ENCODE results near the gene DPP6.
"Not testable (repeated sequence)": the region's sequence is repeated elsewhere in the genome, so short reads cannot be mapped to it uniquely, and the experiment has no call there.

DPP6 gene

DNA sequence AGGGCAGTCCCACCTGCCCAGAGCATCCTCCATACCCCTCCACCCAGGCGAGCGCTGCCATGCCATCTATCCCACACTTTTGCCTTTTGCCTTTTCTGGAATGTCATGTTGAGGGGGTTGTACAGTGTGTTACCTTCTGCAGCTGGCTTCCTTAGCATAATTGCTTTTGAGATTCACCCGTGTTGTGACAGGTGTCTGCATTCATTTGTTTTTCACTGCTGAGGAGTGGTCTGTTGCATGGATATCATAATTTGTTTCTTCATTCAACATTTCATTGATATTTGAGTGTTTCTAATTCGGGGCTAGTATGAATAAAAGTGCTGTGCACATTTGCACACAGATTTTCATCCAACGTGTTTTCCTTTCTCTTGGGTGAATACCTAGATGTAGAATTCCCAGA, 596.8 kb downstream of the DPP6 start:
- DNase-seq (ENCODE audit: low spot score) (no peak), FAIRE-seq (no peak)

DNA sequence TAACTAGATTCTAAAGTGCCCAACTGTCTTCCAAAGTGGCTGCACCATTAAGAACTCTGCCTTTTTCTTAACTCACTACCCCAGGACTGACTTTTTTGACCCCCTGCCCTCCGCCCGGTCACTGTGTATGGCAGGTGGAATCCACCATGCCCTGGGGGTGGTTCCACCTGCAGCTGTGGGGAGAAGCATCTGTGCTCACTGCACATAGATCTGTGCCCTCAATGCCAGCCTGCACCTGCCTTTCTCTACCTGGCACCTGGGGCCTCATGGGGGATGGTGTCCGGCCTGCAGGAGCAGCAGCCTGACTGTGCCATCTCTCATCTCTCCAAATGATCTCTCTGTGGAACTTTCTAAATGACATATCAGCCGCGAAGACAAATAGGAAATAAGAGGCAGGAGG, 597.2 kb downstream of the DPP6 start:
- no peak for FAIRE-seq
- DNase-seq (ENCODE audit: low spot score): no peak

DNA sequence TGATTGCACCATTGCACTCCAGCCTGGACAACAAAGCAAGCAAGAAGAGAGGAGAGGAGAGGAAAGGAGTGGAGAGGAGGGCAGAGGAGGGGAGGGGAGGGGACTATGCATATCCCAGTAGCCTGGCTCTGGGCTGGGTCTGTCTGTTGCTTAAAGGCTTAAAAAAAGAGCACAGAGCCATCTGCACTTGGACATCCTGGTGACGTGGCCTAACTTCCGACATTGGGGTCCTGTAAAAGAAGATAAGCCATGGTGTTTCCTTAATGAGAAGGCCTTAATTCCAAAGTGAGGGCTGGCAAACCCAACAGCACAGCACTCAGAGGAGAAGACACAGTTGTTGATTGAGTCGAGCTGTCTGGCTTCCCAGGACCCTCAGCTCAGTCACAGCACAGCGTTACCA, 598.1 kb downstream of the DPP6 start:
- FAIRE-seq (no peak), DNase-seq (ENCODE audit: low spot score) (no peak)

- FAIRE-seq (no peak), DNase-seq (ENCODE audit: low spot score) (no peak)
These were observed 599.3 kb downstream of the DPP6 start for GRCh38 chr7:154651501-154651900.

DNA sequence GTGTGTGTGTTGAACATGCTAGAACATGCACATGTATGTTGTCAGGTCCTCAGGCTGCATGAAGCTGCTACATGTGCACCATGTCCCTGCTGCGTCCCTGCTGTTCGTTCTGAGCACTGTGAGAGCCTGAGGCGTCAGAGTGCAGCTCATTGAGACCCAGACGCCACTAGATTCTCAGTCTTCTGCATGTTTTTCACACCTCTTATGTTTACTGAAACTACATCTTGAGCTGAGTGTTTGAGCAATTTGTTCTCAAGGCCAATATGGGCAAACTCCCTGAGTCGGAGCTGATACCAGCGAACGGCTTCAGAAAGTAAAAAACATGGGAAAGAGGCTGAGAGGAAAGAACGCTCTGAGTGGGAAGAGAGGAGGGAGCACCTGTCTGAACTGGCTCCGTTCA, 600.4 kb downstream of the DPP6 start:
- FAIRE-seq (no peak), DNase-seq (ENCODE audit: low spot score) (no peak)

- no peak for FAIRE-seq
- DNase-seq (ENCODE audit: low spot score): no peak
These were observed 601.1 kb downstream of the DPP6 start for GRCh38 chr7:154653281-154653680.

DNA sequence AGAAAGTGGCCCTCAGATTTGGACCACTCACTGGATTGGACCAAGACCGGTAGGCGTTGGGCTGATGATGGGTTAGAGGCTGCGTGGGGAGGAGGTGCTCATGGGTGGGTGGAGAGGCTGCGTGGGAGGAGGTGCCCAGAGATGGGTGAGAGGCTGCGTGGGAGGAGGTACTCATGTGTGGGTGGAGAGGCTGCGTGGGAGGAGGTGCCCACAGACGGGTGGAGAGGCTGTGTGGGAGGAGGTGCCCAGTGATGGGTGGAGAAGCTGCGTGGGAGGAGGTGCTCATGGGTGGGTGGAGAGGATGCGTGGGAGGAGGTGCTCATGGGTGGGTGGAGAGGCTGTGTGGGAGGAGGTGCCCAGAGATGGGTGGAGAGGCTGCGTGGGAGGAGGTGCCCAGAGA, 604.4 kb downstream of the DPP6 start:
- DNase-seq (ENCODE audit: low spot score): no peak
- no peak for FAIRE-seq

GRCh38 chr7:154666768-154667167, 614.6 kb downstream of the DPP6 start:
- DNase-seq (ENCODE audit: low spot score) (no peak), FAIRE-seq (no peak)

- no peak for DNase-seq (ENCODE audit: low spot score)
- no peak for FAIRE-seq
These were observed 620.6 kb downstream of the DPP6 start for GRCh38 chr7:154672659-154673415.

- FAIRE-seq: no peak
- no peak for DNase-seq (ENCODE audit: low spot score)
These were observed 622.0 kb downstream of the DPP6 start for GRCh38 chr7:154674191-154674590.

GRCh38 chr7:154675560-154675959, 623.4 kb downstream of the DPP6 start:
- FAIRE-seq (no peak), DNase-seq (ENCODE audit: low spot score) (no peak)

GRCh38 chr7:154676033-154676421, 623.8 kb downstream of the DPP6 start:
- not testable (repeated sequence) for DNase-seq (ENCODE audit: low spot score); FAIRE-seq

- FAIRE-seq: no peak
These were observed 624.4 kb downstream of the DPP6 start for GRCh38 chr7:154676422-154677073.

GRCh38 chr7:154677454-154677853, 625.3 kb downstream of the DPP6 start:
- DNase-seq (ENCODE audit: low spot score) (no peak), FAIRE-seq (no peak)

More at GRCh38 chr7:154676422-154677073, 624.4 kb downstream of the DPP6 start:
- DNase-seq (ENCODE audit: low spot score): no peak

- DNase-seq (ENCODE audit: low spot score); FAIRE-seq: not testable (repeated sequence)
These were observed 625.9 kb downstream of the DPP6 start for GRCh38 chr7:154678001-154678550.

DNA sequence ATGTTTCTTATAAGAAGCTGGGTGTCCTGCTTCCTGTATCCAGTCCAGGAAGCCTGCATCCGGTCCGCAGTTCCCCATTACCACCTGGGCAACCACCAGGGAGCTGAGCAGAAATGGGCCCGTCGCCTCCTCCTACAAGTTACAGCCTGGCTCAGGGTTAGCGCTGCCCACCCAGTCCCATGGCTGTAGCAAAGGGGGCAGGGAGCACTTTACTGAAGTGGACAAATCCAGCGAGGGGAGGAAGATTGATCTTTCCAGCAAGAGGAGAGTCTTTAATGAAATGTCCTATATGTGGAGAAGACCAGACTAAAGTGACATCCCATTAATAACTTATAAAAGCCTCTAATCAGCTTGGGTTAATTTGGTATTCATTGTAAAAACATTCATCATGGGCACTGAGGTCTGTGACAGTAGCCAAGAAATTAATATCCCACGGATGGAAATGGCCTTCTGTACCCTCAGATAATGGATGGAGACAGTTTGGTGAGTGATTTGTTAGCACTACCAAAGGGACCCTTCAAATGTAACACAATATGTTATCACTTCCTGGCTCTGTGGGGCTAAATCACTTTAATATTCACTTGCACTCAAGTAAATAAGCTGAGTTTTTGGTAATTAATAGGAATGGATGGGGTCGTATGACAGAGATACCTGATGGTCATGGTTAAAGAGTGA, 627.3 kb downstream of the DPP6 start:
- DNase-seq (ENCODE audit: low spot score) (no peak), FAIRE-seq (no peak)

GRCh38 chr7:154680894-154681659, 628.9 kb downstream of the DPP6 start:
- no peak for DNase-seq (ENCODE audit: low spot score)
- no peak for FAIRE-seq

DNA sequence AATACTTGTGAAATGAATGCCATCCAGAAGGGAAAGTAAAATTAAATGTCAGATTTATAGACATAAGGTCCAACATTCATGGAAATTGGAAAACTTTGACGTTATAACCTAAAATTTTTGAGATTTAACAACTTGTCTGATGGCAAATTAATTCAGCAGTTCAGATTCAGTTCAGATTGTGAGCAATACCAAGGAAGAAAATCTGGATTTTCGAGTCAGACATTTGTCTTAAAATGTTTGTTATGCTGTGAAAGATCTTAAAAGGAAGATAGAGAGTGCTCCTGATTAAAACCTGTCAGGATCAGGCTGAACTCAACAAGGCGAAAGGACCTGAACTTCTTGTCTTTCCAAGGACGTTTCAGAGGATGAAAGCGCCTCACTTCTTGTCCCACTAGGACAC, 629.8 kb downstream of the DPP6 start:
- DNase-seq (ENCODE audit: low spot score) (no peak), FAIRE-seq (no peak)

- DNase-seq (ENCODE audit: low spot score) (no peak), FAIRE-seq (no peak)
These were observed 632.7 kb downstream of the DPP6 start for GRCh38 chr7:154684666-154685563.

DNA sequence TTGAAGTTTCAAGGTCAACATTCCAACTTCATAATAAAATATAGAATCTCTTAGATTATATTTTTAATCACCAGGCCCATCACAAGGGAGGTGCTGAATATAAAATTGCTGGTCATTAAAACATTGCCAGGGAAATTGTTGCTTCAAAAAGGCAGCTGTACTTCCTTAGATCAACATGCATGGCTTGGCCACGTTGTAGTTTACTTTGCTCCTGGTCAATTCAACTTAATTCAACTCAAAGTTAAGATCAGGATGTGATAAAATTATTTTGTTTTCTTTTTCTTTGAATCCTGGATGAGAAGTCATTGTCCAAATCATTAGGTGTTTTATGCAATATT, 633.3 kb downstream of the DPP6 start:
- no peak for FAIRE-seq
- no peak for DNase-seq (ENCODE audit: low spot score)

DNA sequence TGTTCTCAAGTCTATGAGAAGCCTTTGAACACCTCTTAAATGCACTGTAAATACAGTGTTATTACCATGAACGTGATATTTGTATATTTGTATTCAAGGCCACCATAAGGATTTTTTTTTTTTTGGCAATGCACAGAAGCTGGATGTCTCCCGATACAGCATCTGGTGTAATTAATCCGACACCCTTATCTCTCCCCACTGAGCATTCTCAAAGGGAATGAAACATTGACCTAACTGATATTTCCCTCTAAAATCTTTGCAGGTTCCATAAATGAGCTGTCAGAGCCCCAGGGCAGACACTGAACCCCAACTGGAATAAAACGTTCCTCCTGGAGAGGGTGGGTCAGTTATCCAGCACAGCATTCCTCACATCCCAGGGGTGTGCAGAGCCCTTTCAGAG, 634.1 kb downstream of the DPP6 start:
- FAIRE-seq: no peak
- DNase-seq (ENCODE audit: low spot score): no peak
